Stomach (tissue), 4 donors: ENCODE results near the gene SMG9.

Experiments
- POLR2A ChIP-seq, 4 donors: fragments of 450-650 bp; IDR thresholded peaks; one replicate each; pipeline ENCODE4 v1.6.1; 2016; ENCODE audit warnings: antibody characterized with exemption in 4 of 4, control low read depth in 2 of 4, mild to moderate bottlenecking in 1 of 4, moderate library complexity in 1 of 4
- TF ChIP-seq, protein P1 (sequence below), 7 experiments: fragments of 450-650 bp in 4 of 7; fragments of 200-600 bp in 3 of 7; sonication (generic) in 3 of 7; IDR thresholded peaks; one replicate each; pipeline ENCODE4 v1.5.1; 2016 to 2019; ENCODE audit warnings: antibody characterized with exemption in 7 of 7, control low read depth in 2 of 7, mild to moderate bottlenecking in 1 of 7

- TF ChIP-seq, protein P1, sequence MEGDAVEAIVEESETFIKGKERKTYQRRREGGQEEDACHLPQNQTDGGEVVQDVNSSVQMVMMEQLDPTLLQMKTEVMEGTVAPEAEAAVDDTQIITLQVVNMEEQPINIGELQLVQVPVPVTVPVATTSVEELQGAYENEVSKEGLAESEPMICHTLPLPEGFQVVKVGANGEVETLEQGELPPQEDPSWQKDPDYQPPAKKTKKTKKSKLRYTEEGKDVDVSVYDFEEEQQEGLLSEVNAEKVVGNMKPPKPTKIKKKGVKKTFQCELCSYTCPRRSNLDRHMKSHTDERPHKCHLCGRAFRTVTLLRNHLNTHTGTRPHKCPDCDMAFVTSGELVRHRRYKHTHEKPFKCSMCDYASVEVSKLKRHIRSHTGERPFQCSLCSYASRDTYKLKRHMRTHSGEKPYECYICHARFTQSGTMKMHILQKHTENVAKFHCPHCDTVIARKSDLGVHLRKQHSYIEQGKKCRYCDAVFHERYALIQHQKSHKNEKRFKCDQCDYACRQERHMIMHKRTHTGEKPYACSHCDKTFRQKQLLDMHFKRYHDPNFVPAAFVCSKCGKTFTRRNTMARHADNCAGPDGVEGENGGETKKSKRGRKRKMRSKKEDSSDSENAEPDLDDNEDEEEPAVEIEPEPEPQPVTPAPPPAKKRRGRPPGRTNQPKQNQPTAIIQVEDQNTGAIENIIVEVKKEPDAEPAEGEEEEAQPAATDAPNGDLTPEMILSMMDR (IDR thresholded peaks at IDR 0.05) = no peak
- TF ChIP-seq POLR2A (IDR thresholded peaks at IDR 0.05) = no peak
Measured at GRCh38 chr19:43798026-43798545, 43.3 kb upstream of the SMG9 start.
